HFFc6 (cell line): ENCODE results near the gene FHIT. TPM values are rescaled to one million over a fixed set of nuclear protein-coding genes. Genes with fewer than 3 reads are reported as not detected.

ENCODE experiments used
- DNase-seq: peaks from one replicate; pipeline ENCODE4 v3.0.0-alpha.2; 2018
- H3K27ac Mint-ChIP-seq: 2 replicates; pipeline ENCODE4 v1.8.0; 2020; ENCODE audit warnings: mild to moderate bottlenecking, mixed read lengths
- H3K27me3 Mint-ChIP-seq: 2 replicates; pipeline ENCODE4 v1.8.0; 2021; ENCODE audit warnings: mild to moderate bottlenecking, moderate library complexity, mixed read lengths; ENCODE audit not compliant: insufficient read depth
- H3K36me3 Mint-ChIP-seq: 2 replicates; pipeline ENCODE4 v1.8.0; 2021; ENCODE audit warnings: low read depth, mixed read lengths
- H3K4me1 Mint-ChIP-seq: 2 replicates; pipeline ENCODE4 v1.8.0; 2020; ENCODE audit warnings: low read depth, mixed read lengths
- H3K4me3 Mint-ChIP-seq: 2 replicates; pipeline ENCODE4 v1.8.0; 2020; ENCODE audit warnings: mild to moderate bottlenecking, moderate library complexity, mixed read lengths
- H3K9me3 Mint-ChIP-seq: 2 replicates; pipeline ENCODE4 v1.8.0; 2020; ENCODE audit warnings: mild to moderate bottlenecking, mixed read lengths
- total RNA-seq, 6 experiments: library from RNA; stranded (reverse); fragmentation: NEBNext Ultra II Directional; extraction: Animal tissue kit (Norgen Biotek cat#: 25700); gene quantifications; 2 replicates in 1 of 6; 3 replicates in 5 of 6; pipeline ENCODE4 v1.2.3, GENCODE V29; 2021
- TF ChIP-seq, protein P1 (sequence below): fragments of 200-600 bp; sonication (generic); IDR thresholded peaks from 2 replicates; pipeline ENCODE4 v1.5.0; 2021; ENCODE audit warnings: antibody characterized with exemption, mild to moderate bottlenecking

The FHIT gene
- total RNA-seq, 6 experiments from 2014 or later, result 0.33 to 0.38 TPM; not detected in 4

DNA sequence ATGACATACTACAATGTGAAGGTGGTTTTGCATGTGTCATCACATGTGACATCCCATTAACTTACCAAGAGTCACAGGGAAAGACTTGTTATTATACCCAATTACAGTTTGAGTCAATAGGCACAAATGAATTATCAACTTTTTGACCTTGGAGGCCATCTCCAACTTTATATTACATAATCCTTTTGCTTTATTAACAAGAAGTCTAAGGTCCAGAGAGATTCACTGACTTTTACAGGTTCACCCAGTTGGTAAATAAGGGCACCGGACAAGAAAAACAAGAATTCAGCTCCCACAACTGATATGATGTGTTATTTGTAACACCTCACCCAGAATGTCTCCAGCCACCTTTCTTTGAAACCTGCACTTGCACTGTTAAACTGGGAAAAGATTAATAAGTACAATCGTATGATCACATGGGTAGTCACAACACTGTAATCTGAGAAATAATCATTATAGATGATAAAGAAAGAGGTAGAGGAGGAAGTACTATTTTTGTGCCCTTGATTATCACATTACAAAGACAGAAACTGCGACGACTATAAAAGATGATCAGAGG, 928.9 kb downstream of the FHIT start:
- Mint-ChIP-seq H3K9me3 (peaks cover 44% of the 10 kb centered on the region), H3K4me1 (no peaks in the 10 kb centered on the region), H3K4me3 (no peak overlapping the region), H3K36me3 (no peaks in the 10 kb centered on the region), H3K27ac (no peak overlapping the region), H3K27me3 (peaks cover 2% of the 10 kb centered on the region; the same call in 1 of the 2 replicates)
- TF ChIP-seq, protein P1, sequence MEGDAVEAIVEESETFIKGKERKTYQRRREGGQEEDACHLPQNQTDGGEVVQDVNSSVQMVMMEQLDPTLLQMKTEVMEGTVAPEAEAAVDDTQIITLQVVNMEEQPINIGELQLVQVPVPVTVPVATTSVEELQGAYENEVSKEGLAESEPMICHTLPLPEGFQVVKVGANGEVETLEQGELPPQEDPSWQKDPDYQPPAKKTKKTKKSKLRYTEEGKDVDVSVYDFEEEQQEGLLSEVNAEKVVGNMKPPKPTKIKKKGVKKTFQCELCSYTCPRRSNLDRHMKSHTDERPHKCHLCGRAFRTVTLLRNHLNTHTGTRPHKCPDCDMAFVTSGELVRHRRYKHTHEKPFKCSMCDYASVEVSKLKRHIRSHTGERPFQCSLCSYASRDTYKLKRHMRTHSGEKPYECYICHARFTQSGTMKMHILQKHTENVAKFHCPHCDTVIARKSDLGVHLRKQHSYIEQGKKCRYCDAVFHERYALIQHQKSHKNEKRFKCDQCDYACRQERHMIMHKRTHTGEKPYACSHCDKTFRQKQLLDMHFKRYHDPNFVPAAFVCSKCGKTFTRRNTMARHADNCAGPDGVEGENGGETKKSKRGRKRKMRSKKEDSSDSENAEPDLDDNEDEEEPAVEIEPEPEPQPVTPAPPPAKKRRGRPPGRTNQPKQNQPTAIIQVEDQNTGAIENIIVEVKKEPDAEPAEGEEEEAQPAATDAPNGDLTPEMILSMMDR, result no peak
- DNase-seq, result no peak

DNA sequence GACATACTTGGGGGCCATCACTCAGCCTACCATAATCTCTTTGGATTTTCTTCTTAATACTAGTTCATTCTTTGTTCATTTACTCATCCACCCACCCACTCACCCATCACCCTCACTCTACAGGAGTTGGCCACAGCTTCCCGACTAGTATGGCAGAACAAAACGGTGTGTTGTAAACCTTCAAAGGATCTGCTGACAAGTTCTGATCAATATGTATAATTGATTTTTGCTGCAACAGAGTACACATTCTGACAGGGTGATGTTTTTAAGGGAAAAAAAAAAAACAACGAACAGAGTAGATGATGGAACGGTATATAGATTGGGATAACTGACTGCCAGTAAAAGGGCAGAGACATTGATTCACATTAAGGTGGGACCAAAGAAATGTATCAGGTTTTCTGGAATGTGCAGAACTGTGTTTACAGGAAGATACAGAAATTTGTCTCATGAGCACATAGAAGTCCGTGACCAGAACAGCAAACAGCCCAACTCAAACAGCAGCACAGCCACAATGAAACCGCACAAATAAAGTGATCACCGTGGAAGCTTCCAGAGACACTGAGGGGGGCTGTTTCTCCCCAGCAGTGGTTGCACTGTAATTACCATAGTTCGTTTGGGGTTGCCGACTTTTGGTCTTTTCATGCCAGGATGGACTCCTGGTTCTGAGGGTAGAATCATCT, 931.9 kb downstream of the FHIT start:
- peaks cover 2% of the 10 kb centered on the region; the same call in 1 of the 2 replicates for H3K27me3 Mint-ChIP-seq
- no peak for DNase-seq
- H3K36me3 Mint-ChIP-seq, result no peaks in the 10 kb centered on the region
- H3K9me3 Mint-ChIP-seq, result peaks cover 43% of the 10 kb centered on the region
- H3K4me1 Mint-ChIP-seq, result no peaks in the 10 kb centered on the region
- H3K27ac Mint-ChIP-seq, result no peak overlapping the region
- no peak overlapping the region for H3K4me3 Mint-ChIP-seq
- TF ChIP-seq, protein P1, result no peak

DNA sequence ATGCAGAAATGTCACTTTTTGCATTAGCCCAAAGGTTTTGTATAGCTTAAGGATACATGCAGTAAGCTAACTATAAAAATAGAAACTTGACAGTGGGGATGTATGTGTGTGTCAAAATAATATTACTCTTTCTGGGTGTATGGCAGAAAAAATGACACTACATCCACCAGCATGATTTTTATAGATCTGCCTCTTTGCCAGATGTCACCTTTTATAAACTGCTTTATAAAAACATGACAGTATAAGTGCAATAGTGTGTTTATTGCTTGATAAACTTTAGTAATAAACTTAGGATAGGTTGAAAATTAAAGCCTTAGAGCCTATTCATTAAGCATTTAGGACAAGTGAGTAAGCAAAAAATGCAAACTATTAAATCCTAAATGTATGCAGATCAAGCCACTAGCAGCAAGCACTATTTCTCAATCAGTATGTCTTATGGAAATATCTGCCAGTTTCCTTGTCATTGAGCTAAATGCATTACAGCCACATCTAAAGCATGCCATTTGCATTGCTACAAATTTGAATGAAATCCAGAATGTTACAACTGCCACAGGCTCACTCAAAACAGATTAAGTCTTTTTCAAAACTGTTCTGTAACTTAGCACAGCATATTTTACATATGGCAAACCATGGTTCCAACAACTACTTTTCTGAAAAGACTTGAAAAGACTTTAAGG, 935.0 kb downstream of the FHIT start:
- TF ChIP-seq, protein P1, result no peak
- DNase-seq, result no peak
- no peaks in the 10 kb centered on the region for H3K36me3 Mint-ChIP-seq
- H3K9me3 Mint-ChIP-seq, result peaks cover 36% of the 10 kb centered on the region
- no peak overlapping the region for H3K27ac Mint-ChIP-seq
- H3K4me3 Mint-ChIP-seq, result no peak overlapping the region
- H3K4me1 Mint-ChIP-seq, result no peaks in the 10 kb centered on the region
- peaks cover 2% of the 10 kb centered on the region; the same call in 1 of the 2 replicates for H3K27me3 Mint-ChIP-seq

DNA sequence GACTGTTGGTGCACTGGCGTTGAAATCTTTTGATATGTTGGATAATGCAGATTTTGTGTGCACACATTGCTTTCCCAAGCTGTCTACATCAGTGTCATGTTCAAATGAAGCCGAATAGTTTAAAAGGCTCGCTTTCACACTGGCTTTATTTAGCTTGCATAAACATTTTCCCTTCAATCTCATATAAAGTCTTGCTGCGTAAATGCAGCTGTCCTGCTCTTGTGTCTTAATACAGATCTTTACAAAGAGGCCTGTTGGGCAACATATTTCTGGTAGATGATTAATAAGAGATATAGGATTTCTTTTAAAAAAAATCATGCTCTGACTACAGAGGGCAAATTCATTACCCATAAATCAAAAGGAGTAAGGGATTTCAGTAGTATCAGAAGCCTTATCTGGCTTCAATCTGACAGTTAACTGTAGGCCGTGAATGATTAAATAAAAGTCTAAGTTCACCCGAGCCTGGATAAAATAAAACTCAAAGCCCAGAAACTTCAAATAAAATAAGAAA, 937.2 kb downstream of the FHIT start:
- no peak for DNase-seq
- no peak overlapping the region for H3K4me3 Mint-ChIP-seq
- no peaks in the 10 kb centered on the region for H3K4me1 Mint-ChIP-seq
- H3K36me3 Mint-ChIP-seq, result no peaks in the 10 kb centered on the region
- TF ChIP-seq, protein P1, result no peak
- no peak overlapping the region for H3K27ac Mint-ChIP-seq
- peaks cover 22% of the 10 kb centered on the region for H3K9me3 Mint-ChIP-seq
- H3K27me3 Mint-ChIP-seq, result peaks cover 2% of the 10 kb centered on the region; the same call in 1 of the 2 replicates

DNA sequence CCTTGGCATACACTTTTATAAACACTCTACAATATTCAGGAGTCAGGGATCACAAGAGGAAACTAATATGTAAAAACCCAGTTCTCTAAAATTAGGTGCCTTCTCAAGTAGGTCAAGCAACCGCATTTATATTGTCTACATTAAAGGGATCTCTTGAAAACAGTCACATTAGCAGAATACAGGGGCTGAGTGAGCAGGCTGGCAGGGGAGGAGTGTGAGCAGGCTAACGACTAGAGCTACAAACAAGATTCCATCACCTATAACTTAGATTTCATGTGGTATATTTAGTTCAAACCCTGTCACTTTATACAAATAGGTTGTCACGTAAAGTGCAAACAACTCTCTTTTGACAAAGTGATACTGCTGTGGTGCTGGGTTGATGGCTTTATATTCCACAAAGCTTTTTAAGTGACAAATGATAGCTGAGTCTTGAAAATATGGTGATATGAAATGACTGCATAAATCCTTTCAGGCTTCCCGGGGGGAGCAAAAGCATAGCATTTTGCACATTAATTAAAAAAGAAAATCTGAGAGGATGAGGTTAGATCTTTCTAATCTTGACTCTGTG, 937.9 kb downstream of the FHIT start:
- Mint-ChIP-seq H3K4me1 (no peaks in the 10 kb centered on the region), H3K27ac (no peak overlapping the region), H3K27me3 (no peaks in the 10 kb centered on the region), H3K9me3 (peaks cover 17% of the 10 kb centered on the region), H3K4me3 (no peak overlapping the region), H3K36me3 (no peaks in the 10 kb centered on the region)
- DNase-seq, result no peak
- TF ChIP-seq, protein P1, result no peak
